Left forelimb (tissue), 1 donor: ENCODE results near the gene SPOCK3.
"Not testable (repeated sequence)": the region's sequence is repeated elsewhere in the genome, so short reads cannot be mapped to it uniquely, and the experiment has no call there.

Experiments used
- DNase-seq: peaks from one replicate; pipeline ENCODE4 v3.0.0-alpha.2; 2018; ENCODE audit warnings: low spot score

The SPOCK3 gene

GRCh38 chr4:166823126-166823525 is 411.2 kb downstream of the SPOCK3 start:
- DNase-seq, result no peak

GRCh38 chr4:166822386-166822785 is 411.9 kb downstream of the SPOCK3 start:
- no peak for DNase-seq

- DNase-seq, result no peak
Observed at GRCh38 chr4:166816890-166817289, 417.4 kb downstream of the SPOCK3 start.

GRCh38 chr4:166808380-166808779 is 425.9 kb downstream of the SPOCK3 start:
- DNase-seq, result no peak

GRCh38 chr4:166802346-166802745 is 431.9 kb downstream of the SPOCK3 start:
- no peak for DNase-seq

- no peak for DNase-seq
Observed at GRCh38 chr4:166798126-166798525, 436.2 kb downstream of the SPOCK3 start.

- DNase-seq, result no peak
Observed at GRCh38 chr4:166777760-166778159, 456.5 kb downstream of the SPOCK3 start.

GRCh38 chr4:166763018-166763417 is 471.3 kb downstream of the SPOCK3 start:
- DNase-seq, result no peak

GRCh38 chr4:166741742-166742141 is 492.6 kb downstream of the SPOCK3 start:
- DNase-seq, result no peak

GRCh38 chr4:166739215-166739614 is 495.1 kb downstream of the SPOCK3 start:
- DNase-seq, result not testable (repeated sequence)

GRCh38 chr4:166737430-166737829 is 496.9 kb downstream of the SPOCK3 start:
- no peak for DNase-seq

- no peak for DNase-seq
Observed at GRCh38 chr4:166735553-166735952, 498.7 kb downstream of the SPOCK3 start.

- no peak for DNase-seq
Observed at GRCh38 chr4:166734797-166735196, 499.5 kb downstream of the SPOCK3 start.

GRCh38 chr4:166733686-166734085 is 500.6 kb downstream of the SPOCK3 start:
- DNase-seq, result no peak

- DNase-seq, result no peak
Observed at GRCh38 chr4:166726832-166727231, 507.5 kb downstream of the SPOCK3 start.

- no peak for DNase-seq
Observed at GRCh38 chr4:166724369-166724768, 509.9 kb downstream of the SPOCK3 start.

GRCh38 chr4:166723532-166724140 is 510.7 kb downstream of the SPOCK3 start:
- no peak for DNase-seq

GRCh38 chr4:166715748-166716713 is 518.3 kb downstream of the SPOCK3 start:
- not testable (repeated sequence) for DNase-seq

GRCh38 chr4:166700592-166700991 is 533.7 kb downstream of the SPOCK3 start:
- DNase-seq, result no peak

GRCh38 chr4:166688835-166689234 is 545.5 kb downstream of the SPOCK3 start:
- no peak for DNase-seq

GRCh38 chr4:166687828-166688227 is 546.5 kb downstream of the SPOCK3 start:
- DNase-seq, result no peak
